Gastrocnemius medialis (tissue), 4 donors: ENCODE measurements around the gene WDR31.

Experiments used
- CTCF ChIP-seq, 5 experiments: fragments of 450-650 bp in 3 of 5; fragments of 200-600 bp in 2 of 5; sonication (generic) in 2 of 5; IDR thresholded peaks in 4 of 5; conservative IDR thresholded peaks in 1 of 5; 1 replicate in 4 of 5; 2 replicates in 1 of 5; pipeline ENCODE4 v1.5.1; 2016 to 2019; ENCODE audit warnings: antibody characterized with exemption in 5 of 5, mild to moderate bottlenecking in 3 of 5, moderate library complexity in 3 of 5
- POLR2A ChIP-seq, 2 donors: fragments of 450-650 bp; IDR thresholded peaks; one replicate each; pipeline ENCODE4 v1.6.1; 2017; ENCODE audit warnings: antibody characterized with exemption in 2 of 2, mild to moderate bottlenecking in 2 of 2, moderate library complexity in 2 of 2

- TF ChIP-seq POLR2A (IDR thresholded peaks at IDR 0.05) (no peak), CTCF (IDR thresholded peaks at IDR 0.05 in 4 of 5, conservative IDR thresholded peaks at IDR 0.05 in 1 of 5) (no peak)
Measured at GRCh38 chr9:113352411-113352810, 12.3 kb upstream of the WDR31 start.
